Thymus (tissue), 11 donors: ENCODE measurements around the gene KAT2B. TPM values are rescaled to one million over a fixed set of nuclear protein-coding genes. Genes with fewer than 3 reads are reported as not detected.

Source experiments
- DNase-seq, 9 donors: peaks; one replicate each; pipeline ENCODE4 v3.0.0-alpha.2; 2013; ENCODE audit warnings: low spot score in 9 of 9, low read depth in 6 of 9, missing footprints in 1 of 9
- H3K27ac ChIP-seq, 2 donors: one replicate each; pipeline ENCODE4 v1.5.1; 2013; ENCODE audit warnings: control low read depth in 1 of 2, low read depth in 1 of 2, low read length in 1 of 2, mild to moderate bottlenecking in 1 of 2, moderate library complexity in 1 of 2
- H3K27me3 ChIP-seq, 2 donors: one replicate each; pipeline ENCODE4 v1.5.1; 2013; ENCODE audit warnings: low read length in 1 of 2; ENCODE audit not compliant: control insufficient read depth in 2 of 2, insufficient read depth in 1 of 2
- H3K36me3 ChIP-seq, 2 donors: one replicate each; pipeline ENCODE4 v1.5.1; 2013; ENCODE audit warnings: low read length in 1 of 2, mild to moderate bottlenecking in 1 of 2, moderate library complexity in 1 of 2; ENCODE audit not compliant: control insufficient read depth in 2 of 2, insufficient read depth in 2 of 2
- H3K4me1 ChIP-seq, 2 donors: one replicate each; pipeline ENCODE4 v1.5.1; 2013; ENCODE audit warnings: low read length in 2 of 2; ENCODE audit not compliant: control insufficient read depth in 2 of 2, insufficient read depth in 2 of 2
- H3K4me3 ChIP-seq, 2 donors: one replicate each; pipeline ENCODE4 v1.5.1; 2013; ENCODE audit warnings: low read length in 2 of 2, control low read depth in 1 of 2, mild to moderate bottlenecking in 1 of 2
- H3K9me3 ChIP-seq, 2 donors: one replicate each; pipeline ENCODE4 v1.5.1; 2013; ENCODE audit warnings: low read length in 1 of 2, mild to moderate bottlenecking in 1 of 2; ENCODE audit not compliant: control insufficient read depth in 2 of 2, insufficient read depth in 1 of 2
- WGBS: extraction: QIAGEN DNeasy Blood & Tissue Kit; methylation state at CpG from one replicate; pipeline ENCODE4 v1.1.7; 2013; 5-methylcytosine and 5-hydroxymethylcytosine counted together
- polyA plus RNA-seq: library from polyadenylated mRNA; stranded (reverse); fragments of 200-250 nt; gene quantifications from one replicate; pipeline ENCODE4 v1.2.3, GENCODE V29; 2013
- total RNA-seq: library from RNA; stranded (reverse); fragments of 120-200 nt; gene quantifications from one replicate; pipeline ENCODE4 v1.2.4, GENCODE V29; 2013
- donor health status: healthy.

KAT2B gene
- total and polyA plus RNA-seq, 2 donors, result 17.2 to 38.4 TPM

DNA sequence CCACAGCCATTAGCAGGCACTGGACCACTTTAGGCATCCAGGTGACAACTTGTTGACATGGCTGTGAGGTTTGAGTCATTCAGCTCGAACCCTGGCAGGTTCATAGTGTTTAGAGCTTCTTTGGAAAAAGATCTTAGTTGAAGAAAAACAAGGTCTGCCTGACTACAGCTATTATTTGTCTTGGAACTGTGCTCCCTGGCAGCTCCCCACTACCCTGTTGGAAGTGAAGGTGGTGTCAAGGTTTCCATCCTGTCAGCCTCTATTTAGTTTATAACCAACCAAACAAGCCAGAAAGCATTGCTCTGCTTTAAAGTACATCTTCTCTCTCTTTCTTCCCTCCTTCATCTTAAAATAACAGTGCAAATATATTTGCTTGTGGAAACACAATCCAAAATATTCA, 56.8 kb downstream of the KAT2B start:
- DNase-seq, result no peak
- Histone ChIP-seq H3K9me3 (no peaks in the 10 kb centered on the region), H3K36me3 (peaks cover 21 to 29% of the 10 kb centered on the region in 2 donors), H3K27ac (no peak overlapping the region), H3K4me1 (no peaks in the 10 kb centered on the region), H3K4me3 (no peak overlapping the region), H3K27me3 (no peaks in the 10 kb centered on the region)
- WGBS, result 93% methylated on average over 1 of the region's 1 CpG

DNA sequence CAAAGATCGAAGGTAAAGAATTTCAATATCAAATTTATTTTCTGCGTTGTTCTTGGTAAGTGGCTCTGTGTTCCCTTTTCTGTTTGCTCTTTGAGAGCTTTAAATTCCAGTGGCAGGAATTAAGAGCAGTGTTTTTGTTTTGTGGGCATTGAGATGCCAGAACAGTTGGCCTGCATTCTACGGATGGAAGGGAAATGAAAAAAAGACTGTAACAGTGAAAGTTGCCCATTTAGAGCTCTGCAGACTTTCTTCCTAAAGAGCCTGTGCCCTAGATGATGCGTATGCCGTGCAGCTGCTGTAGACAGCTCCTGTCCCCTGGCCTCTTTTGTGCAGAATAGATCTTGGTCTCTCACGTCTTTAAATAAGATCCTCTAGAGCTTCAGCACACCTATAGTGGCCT, 58.8 kb downstream of the KAT2B start:
- Histone ChIP-seq H3K27me3 (no peaks in the 10 kb centered on the region), H3K36me3 (peaks cover 19 to 34% of the 10 kb centered on the region in 2 donors), H3K9me3 (no peaks in the 10 kb centered on the region), H3K4me3 (no peak overlapping the region), H3K4me1 (no peaks in the 10 kb centered on the region), H3K27ac (no peak overlapping the region)
- WGBS, result 98% methylated on average over 6 of the region's 6 CpGs
- DNase-seq, result no peak

DNA sequence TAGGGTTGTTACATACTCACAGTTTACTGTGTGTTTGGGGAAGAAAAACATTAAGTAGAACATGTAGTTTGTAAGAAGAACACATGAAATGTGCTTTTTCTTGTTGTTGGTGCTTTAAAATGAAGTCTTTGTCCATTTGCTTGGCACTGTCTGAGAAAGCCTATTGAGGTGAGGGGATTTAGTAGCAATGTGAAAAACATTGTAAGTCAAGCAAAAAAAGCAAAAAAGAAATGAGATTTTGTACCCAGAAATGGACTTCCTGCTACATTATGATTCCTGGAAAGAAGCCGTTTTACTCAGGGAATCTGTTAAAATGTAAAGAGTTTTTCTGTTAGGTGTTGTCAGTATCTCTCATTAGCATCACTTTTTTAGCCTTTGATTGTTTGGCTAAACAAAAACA, 59.9 kb downstream of the KAT2B start:
- Histone ChIP-seq H3K36me3 (peaks cover 19 to 33% of the 10 kb centered on the region in 2 donors), H3K4me3 (no peak overlapping the region), H3K4me1 (no peaks in the 10 kb centered on the region), H3K9me3 (no peaks in the 10 kb centered on the region), H3K27me3 (no peaks in the 10 kb centered on the region), H3K27ac (no peak overlapping the region)
- no peak for DNase-seq
- WGBS, result 75% methylated on average over 1 of the region's 1 CpG

DNA sequence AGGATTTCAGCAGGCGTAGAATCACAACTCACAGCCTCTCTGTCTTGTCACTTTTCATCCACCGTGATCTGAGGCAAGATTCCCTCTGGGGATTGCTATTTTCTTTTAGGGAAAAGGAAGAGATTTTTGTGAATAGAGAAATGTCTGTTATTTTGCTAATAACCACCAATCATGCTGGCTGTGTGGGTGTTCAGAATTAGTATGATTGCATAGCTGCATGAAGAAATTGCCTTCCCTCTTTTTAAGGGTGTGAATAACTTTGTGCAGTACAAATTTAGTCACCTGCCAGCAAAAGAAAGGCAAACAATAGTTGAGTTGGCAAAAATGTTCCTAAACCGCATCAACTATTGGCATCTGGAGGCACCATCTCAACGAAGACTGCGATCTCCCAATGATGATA, 60.8 kb downstream of the KAT2B start:
- Histone ChIP-seq H3K9me3 (no peaks in the 10 kb centered on the region), H3K27ac (no peak overlapping the region), H3K4me3 (no peak overlapping the region), H3K36me3 (peaks cover 11 to 26% of the 10 kb centered on the region in 2 donors), H3K4me1 (no peaks in the 10 kb centered on the region), H3K27me3 (no peaks in the 10 kb centered on the region)
- DNase-seq, result no peak
- WGBS, result 98% methylated on average over 5 of the region's 5 CpGs

DNA sequence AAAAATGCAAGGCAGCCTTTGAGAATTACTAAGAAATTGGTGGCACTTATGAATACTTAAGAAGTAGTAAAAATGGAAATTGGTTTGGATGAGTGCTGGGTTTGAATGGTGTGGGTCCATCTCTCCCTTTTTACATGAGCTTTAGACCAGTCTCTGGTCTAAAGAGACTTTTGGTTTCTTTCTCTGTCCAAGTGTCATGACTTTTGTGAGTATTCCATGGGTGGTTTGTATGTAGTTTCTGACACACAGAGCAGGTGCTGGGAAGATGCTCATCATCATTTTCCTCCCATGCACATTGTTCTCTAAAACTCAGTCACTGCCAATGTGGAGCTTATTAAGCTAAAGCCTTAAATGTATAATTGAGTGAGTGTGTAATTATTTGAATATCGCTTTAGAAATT, 63.5 kb downstream of the KAT2B start:
- Histone ChIP-seq H3K4me1 (no peaks in the 10 kb centered on the region), H3K4me3 (no peak overlapping the region), H3K36me3 (peaks cover 9 to 22% of the 10 kb centered on the region in 2 donors), H3K27ac (peak overlapping the region in 1 of 2 donors; percentile 3), H3K9me3 (no peaks in the 10 kb centered on the region), H3K27me3 (no peaks in the 10 kb centered on the region)
- 95% methylated on average over 1 of the region's 1 CpG for WGBS
- DNase-seq, result no peak

DNA sequence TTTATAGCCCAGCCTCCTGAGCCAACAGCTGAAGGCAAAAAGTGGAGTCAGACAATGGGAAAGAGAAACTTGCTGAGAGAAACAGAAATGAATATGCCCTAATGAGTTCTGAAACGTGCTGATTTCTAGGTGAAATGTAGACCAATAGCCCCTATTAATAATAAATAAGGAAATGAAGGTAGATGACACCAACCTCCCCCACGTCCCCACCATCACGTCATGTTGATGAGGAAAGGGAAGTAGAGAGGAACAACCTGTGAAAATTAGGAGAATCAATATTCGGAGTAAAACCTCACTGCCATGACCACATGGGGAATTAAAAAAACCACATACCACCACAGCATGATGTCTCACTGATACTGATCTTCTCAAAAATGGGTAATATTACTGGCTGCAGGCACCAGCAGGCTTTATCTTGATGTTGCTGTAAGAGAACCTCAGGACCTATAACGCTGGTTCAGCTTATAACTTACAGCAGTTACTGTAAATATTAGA, 64.0 kb downstream of the KAT2B start:
- H3K27ac ChIP-seq, result no peak overlapping the region
- peak in 1 of 9 donors; percentile 32 for DNase-seq
- WGBS, result 16% methylated on average over 5 of the region's 5 CpGs
- peaks cover 8 to 17% of the 10 kb centered on the region in 2 donors for H3K36me3 ChIP-seq
- H3K4me1 ChIP-seq, result no peaks in the 10 kb centered on the region
- no peaks in the 10 kb centered on the region for H3K9me3 ChIP-seq
- no peak overlapping the region for H3K4me3 ChIP-seq
- H3K27me3 ChIP-seq, result no peaks in the 10 kb centered on the region

DNA sequence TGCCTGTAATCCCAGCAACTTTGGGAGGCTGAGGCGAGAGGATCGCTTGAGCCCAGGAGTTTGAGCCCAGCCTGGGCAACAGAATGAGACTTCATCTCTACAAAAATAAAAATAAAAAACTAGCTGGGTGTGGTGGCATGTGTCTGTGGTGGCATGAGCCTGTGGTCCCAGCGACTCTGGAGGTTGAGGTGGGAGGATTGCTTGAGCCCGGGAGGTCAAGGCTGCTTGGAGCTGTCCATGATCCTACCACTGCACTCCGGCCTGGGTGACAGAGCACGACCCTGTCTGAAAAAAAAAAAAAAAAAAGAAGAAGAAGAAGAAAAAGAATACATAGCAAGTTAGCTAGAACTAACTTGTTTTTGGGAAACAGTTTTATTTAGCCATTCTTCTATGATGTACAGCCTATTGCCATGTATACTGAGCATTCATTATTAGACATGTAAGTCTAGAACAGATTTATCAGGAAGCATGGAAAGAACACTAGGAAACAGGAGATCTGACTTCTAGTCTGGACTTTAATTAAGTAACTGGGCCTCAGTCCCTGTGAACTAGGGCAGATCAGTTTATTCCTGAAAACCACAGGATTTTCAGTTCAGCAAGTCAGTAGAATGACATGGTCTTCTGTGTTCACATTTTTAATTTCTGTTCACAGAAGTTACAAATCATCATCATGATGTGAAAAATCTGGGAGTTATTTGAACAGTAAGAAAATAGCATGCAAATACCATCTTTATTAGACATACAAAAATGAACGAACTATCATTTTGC, 65.5 kb downstream of the KAT2B start:
- no peaks in the 10 kb centered on the region for H3K27me3 ChIP-seq
- no peaks in the 10 kb centered on the region for H3K4me1 ChIP-seq
- WGBS, result 84% methylated on average over 7 of the region's 7 CpGs
- DNase-seq, result no peak
- H3K27ac ChIP-seq, result no peak overlapping the region
- H3K9me3 ChIP-seq, result no peaks in the 10 kb centered on the region
- H3K36me3 ChIP-seq, result peaks cover 5 to 15% of the 10 kb centered on the region in 2 donors
- H3K4me3 ChIP-seq, result no peak overlapping the region

DNA sequence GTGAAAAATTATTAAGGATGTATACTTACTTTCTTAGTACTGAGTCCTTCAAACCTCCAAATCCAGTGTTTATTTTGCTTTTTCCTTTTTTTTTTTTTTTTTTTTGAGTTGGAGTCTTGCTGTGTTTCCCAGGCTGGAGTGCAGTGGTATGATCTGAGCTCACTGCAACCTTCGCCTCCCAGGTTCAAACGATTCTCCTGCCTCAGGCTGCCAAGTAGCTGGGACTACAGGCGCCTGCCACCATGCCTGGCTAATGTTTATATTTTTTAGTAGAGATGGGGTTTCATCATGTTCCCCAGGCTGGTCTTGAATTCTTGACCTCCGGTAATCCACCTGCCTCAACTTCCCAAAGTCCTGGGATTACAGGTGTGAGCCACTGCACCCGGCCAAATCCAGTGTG, 67.5 kb downstream of the KAT2B start:
- Histone ChIP-seq H3K36me3 (peaks cover 18 to 21% of the 10 kb centered on the region in 2 donors), H3K27me3 (no peaks in the 10 kb centered on the region), H3K4me3 (no peak overlapping the region), H3K9me3 (no peaks in the 10 kb centered on the region), H3K27ac (no peak overlapping the region), H3K4me1 (no peaks in the 10 kb centered on the region)
- DNase-seq, result no peak
- 97% methylated on average over 5 of the region's 5 CpGs for WGBS

DNA sequence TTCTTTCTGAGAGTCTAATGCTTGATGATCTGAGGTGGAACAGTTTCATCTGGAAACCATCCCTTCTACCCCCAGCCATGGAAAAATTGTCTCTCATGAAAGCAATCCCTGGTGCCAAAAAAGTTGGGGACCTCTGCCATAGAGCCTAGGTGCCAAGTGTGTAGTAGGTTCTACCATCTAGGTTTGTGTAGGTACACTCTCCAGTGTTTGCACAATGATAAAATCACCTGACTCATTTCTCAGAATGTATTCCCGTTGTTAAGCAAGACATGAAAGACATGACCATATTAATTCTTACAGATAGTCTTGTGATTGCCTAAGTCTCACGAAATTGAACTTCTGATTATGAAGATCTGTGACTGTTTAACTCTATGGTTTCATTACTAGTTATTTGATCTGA, 68.6 kb downstream of the KAT2B start:
- WGBS, result 98% methylated on average over 2 of the region's 2 CpGs
- H3K9me3 ChIP-seq, result no peaks in the 10 kb centered on the region
- H3K4me3 ChIP-seq, result no peak overlapping the region
- H3K27me3 ChIP-seq, result no peaks in the 10 kb centered on the region
- no peak for DNase-seq
- H3K27ac ChIP-seq, result no peak overlapping the region
- H3K4me1 ChIP-seq, result no peaks in the 10 kb centered on the region
- peaks cover 21 to 24% of the 10 kb centered on the region in 2 donors for H3K36me3 ChIP-seq
